ENCODE results near the gene HIF1A. TPM values are rescaled to one million over a fixed set of nuclear protein-coding genes. Genes with fewer than 3 reads are reported as not detected.

The HIF1A gene
- total and polyA plus RNA-seq, 10 donors, result 34.6 to 312 (median 191) TPM

DNA sequence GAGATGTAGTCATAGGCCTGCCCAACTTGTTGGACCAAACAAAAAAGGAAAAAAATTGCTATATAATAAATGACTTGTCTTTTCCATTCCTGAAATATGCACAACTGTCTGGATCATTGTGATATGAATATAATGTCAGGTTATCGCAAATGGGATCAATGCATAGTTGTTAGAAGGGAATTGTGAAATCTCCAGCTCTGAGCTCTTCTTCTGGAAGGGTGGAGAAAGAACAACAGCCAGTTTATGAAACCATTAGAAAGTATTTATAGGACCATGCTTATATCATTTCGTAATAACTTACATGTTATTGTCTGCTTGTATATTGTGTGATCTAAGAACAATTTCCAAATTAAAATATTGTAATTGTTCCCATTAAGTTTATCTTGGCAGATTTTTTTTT, 35.7 kb upstream of the HIF1A start:
- WGBS, 5 donors, result 67 to 92% (median 81%) methylated on average over 2 of the region's 2 CpGs
- no peak overlapping the region for H3K4me3 ChIP-seq
- no peaks in the 10 kb centered on the region for H3K9me3 ChIP-seq
- TF ChIP-seq, protein P1, sequence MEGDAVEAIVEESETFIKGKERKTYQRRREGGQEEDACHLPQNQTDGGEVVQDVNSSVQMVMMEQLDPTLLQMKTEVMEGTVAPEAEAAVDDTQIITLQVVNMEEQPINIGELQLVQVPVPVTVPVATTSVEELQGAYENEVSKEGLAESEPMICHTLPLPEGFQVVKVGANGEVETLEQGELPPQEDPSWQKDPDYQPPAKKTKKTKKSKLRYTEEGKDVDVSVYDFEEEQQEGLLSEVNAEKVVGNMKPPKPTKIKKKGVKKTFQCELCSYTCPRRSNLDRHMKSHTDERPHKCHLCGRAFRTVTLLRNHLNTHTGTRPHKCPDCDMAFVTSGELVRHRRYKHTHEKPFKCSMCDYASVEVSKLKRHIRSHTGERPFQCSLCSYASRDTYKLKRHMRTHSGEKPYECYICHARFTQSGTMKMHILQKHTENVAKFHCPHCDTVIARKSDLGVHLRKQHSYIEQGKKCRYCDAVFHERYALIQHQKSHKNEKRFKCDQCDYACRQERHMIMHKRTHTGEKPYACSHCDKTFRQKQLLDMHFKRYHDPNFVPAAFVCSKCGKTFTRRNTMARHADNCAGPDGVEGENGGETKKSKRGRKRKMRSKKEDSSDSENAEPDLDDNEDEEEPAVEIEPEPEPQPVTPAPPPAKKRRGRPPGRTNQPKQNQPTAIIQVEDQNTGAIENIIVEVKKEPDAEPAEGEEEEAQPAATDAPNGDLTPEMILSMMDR (IDR thresholded peaks at IDR 0.05 in 8 of 11, conservative IDR thresholded peaks at IDR 0.05 in 3 of 11), result no peak
- TF ChIP-seq POLR2A (IDR thresholded peaks at IDR 0.05) (no peak), POLR2AphosphoS5 (IDR thresholded peaks at IDR 0.05) (no peak)
- no peaks in the 10 kb centered on the region for H3K36me3 ChIP-seq
- peaks cover 34 to 61% (median 50%) of the 10 kb centered on the region in 6 donors for H3K4me1 ChIP-seq
- no peak for DNase-seq
- no peak overlapping the region for H3K27ac ChIP-seq
- intact Hi-C loops (cut with DNase I; ENCODE audit: low total_unique reads), result no loop called here
- no peaks in the 10 kb centered on the region for H3K27me3 ChIP-seq (replicated peaks in 1 of 7)

DNA sequence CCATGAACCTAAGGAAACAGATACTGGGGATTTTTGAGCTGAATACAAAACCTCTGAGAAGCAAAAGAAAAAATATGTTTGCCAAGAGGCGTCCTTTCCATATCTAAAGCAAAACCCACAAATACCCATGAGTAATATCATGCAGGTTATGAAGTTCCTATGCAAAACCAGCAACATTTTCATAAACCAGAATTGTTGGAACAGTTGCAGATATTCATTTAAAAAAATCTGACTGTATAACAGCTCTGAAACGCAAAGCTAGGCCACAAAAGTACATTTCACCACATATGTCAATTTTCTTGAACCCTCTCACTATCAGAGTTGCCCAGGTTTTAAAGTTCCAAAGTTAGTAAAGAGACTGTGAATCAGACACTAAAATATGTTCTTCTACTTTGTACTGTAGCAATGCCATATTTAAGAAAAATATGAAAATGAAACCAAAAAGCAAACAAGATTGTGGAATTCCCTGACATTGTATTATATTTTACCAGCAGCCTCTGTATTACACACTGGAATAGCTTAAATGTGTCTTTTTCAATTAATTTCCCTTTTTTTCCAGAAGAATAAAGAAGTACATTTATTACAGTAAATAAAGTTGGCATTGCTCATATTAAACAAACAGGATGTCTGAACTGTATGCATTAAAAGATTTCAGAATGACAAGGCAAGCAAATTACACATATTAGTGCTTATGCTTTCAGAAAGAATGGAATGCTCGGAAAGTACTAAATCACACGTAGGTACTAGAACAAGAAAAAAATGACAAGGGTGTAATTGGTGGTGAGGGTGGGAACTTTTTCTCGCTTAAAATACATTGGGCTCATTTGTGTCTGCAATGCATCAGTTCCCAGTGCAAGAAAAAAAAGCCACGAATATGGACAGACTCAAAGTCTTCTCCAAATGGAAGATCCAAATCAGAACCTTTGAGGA, 33.6 kb upstream of the HIF1A start:
- Histone ChIP-seq H3K4me3 (peak overlapping the region in 1 of 8 donors; percentile 41), H3K4me1 (peaks cover 34 to 57% (median 50%) of the 10 kb centered on the region in 6 donors), H3K9me3 (no peaks in the 10 kb centered on the region), H3K36me3 (no peaks in the 10 kb centered on the region), H3K27ac (peak overlapping the region; percentile 29 to 89 (median 80)), H3K27me3 (replicated peaks in 1 of 7) (no peaks in the 10 kb centered on the region)
- DNase-seq, result no peak
- intact Hi-C loops (cut with DNase I; ENCODE audit: low total_unique reads), result no loop called here
- TF ChIP-seq POLR2AphosphoS5 (IDR thresholded peaks at IDR 0.05), result no peak
- TF ChIP-seq POLR2A (IDR thresholded peaks at IDR 0.05), result no peak
- TF ChIP-seq, protein P1 (IDR thresholded peaks at IDR 0.05 in 8 of 11, conservative IDR thresholded peaks at IDR 0.05 in 3 of 11), result no peak
- WGBS, 5 donors, result 43 to 60% (median 58%) methylated on average over 6 of the region's 6 CpGs

DNA sequence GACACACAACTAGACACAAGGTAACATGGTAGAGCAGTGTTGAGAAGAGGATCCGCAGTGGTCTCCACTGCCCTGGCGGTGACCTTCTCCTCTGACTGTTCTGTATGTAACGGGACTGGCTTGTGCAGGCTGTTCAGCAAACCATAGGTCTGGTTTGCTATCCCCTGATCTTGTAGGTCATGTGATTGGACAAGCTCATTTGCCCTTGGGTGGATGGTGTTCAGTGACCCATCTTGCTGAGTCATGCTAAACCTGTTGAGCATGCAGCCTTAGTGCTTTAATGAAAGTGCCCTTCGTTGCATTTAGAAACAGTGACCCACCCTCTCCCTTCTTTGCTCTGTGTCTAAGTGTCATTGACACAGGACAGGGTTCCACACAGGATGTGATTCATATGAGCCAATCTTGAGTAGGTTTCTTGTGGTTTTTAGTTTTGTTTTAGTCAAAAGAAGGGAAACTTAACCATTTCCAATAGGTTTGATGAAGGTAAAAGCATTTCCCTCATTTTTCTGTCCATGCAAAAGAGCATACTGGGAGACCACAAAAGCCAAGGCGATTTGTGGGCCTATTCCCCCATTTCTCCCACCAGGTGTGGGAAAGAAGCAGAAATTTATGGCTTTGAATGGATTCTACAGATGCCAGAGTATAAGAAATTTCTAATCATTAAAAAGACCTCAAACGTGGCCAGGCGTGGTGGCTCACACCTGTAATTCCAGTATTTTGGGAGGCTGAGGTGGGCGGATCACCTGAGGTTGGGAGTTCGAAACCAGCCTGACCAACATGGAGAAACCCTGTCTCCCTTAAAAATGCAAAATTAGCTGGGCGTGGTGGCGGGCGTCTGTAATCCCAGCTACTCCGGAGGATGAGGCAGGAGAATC, 32.6 kb upstream of the HIF1A start:
- Histone ChIP-seq H3K4me3 (peak overlapping the region in 1 of 8 donors; percentile 41), H3K4me1 (peaks cover 34 to 67% (median 59%) of the 10 kb centered on the region in 6 donors), H3K27ac (peak overlapping the region; percentile 32 to 89 (median 80)), H3K27me3 (replicated peaks in 1 of 7) (no peaks in the 10 kb centered on the region), H3K9me3 (no peaks in the 10 kb centered on the region), H3K36me3 (no peaks in the 10 kb centered on the region)
- DNase-seq, result no peak
- TF ChIP-seq POLR2A (IDR thresholded peaks at IDR 0.05) (no peak), POLR2AphosphoS5 (IDR thresholded peaks at IDR 0.05) (peak in 1 of 3 donors; percentile 81)
- intact Hi-C loops (cut with DNase I; ENCODE audit: low total_unique reads), result no loop called here
- WGBS, 5 donors, result 64 to 72% (median 70%) methylated on average over 13 of the region's 13 CpGs

DNA sequence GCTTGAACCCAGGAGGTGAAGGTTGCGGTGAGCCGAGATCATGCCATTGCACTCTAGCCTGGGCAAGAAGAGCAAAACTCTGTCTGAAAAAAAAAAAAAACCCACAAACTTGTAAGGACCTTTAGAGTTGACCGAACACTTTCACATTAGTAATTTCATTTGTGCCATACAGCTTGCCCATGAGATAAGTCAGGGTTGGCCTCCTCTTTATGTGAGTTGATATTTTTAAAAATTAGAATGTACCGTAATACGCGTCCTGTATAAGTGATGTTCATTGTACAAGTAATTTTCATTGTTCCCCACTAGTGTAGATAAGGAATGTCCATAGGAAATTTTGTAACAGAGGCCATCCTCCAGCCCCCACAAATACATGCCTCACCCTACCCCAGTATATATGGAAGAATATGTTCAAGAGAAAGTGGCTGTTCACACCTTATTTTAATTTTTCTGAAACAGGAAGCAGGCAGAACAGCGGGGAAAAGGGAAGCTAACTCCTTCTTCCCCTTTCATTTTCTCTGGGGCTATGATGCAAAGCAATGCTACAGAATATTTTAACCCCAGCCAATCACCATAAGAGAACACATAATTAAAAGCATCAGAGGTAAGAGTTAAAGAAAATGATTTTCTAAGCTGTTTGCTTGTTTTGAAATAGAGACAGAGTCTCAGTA, 31.9 kb upstream of the HIF1A start:
- Histone ChIP-seq H3K27ac (peak overlapping the region; percentile 32 to 89 (median 80)), H3K27me3 (replicated peaks in 1 of 7) (no peaks in the 10 kb centered on the region), H3K4me3 (peak overlapping the region in 1 of 8 donors; percentile 41), H3K9me3 (no peaks in the 10 kb centered on the region), H3K36me3 (no peaks in the 10 kb centered on the region), H3K4me1 (peaks cover 34 to 75% (median 66%) of the 10 kb centered on the region in 6 donors)
- intact Hi-C loops (cut with DNase I; ENCODE audit: low total_unique reads), result no loop called here
- no peak for DNase-seq
- WGBS, 5 donors, result 50 to 67% (median 53%) methylated on average over 7 of the region's 7 CpGs
- TF ChIP-seq POLR2AphosphoS5 (IDR thresholded peaks at IDR 0.05) (no peak), POLR2A (IDR thresholded peaks at IDR 0.05) (no peak)
- TF ChIP-seq, protein P1 (IDR thresholded peaks at IDR 0.05 in 8 of 11, conservative IDR thresholded peaks at IDR 0.05 in 3 of 11), result no peak

All from spleen (tissue), 11 donors.